ENCODE data around the gene CD74.

CD74 gene

DNA sequence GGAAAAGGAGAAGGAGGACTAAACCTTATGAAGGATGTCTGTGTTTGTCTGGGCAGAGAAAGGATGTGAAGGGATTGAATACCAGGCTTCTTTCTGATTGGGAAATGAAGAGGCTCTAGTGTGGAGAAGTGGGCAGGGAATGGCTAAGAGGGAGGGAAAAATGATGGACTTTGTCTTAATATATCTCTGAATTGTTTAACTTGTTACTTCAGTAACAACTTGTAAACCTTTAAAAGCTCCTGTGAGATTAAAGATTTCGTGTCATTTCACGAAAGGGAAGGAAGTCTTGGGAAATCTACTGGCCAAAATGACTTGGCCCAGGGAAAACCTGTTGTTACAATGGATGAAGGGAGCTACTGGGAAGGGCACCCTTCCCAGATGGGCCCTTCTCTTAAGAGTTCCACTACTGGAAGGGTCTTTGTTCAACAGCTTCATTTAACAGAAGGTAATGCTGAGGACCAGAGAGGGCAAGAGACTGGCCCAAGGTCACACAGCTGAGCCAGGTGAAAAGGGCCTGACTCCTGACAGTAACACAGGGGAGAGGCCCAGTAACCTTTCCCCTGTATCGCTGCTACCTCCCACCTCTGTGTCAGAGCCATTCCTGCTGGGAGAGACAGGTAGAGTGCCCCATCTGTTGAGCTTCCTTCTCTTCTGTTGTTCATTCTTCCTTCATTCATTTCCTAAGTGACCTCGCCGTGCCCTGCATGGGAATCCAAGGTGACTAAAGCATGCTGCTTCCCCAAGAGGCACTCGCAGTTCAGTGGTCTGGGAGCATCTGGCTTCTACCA, 60.3 kb downstream of the CD74 start:
- Histone ChIP-seq H4K20me1 (no peaks in the 10 kb centered on the region), H3K4me1 (peaks cover 33% of the 10 kb centered on the region), H3K27ac (no peak overlapping the region), H3K9ac (no peak overlapping the region), H3K9me3 (no peaks in the 10 kb centered on the region), H3K4me2 (no peak overlapping the region), H3K27me3 (no peaks in the 10 kb centered on the region), H3K4me3 (no peak overlapping the region), H3K36me3 (no peaks in the 10 kb centered on the region)
- TF ChIP-seq Cebpa-rat (IDR thresholded peaks at IDR 0.05): no peak
